Activated CD4-positive, alpha-beta T cell treated with anti-CD3 and anti-CD28 coated beads for 36 hours (primary cell): Measurements from ENCODE around the gene RAPGEF4. TPM values are rescaled to one million over a fixed set of nuclear protein-coding genes. Genes with fewer than 3 reads are reported as not detected.

Experiments
- ATAC-seq: fragments of 200-7000 bp; cut with Tn5 transposase; one replicate; pipeline ENCODE4 v1.10.0; 2021; ENCODE audit warnings: mild to moderate bottlenecking, moderate library complexity
- CTCF ChIA-PET: fragments of 350-600 bp; sonication (Branson Sonifier 250); formaldehyde crosslinking; loops from one replicate; lab custom pipeline; 2021; ENCODE audit warnings: antibody characterized with exemption; lab: Charles Lee
- POLR2A ChIA-PET: fragments of 350-600 bp; sonication (Branson Sonifier 250); formaldehyde crosslinking; loops from one replicate; lab custom pipeline; 2021; ENCODE audit warnings: antibody characterized with exemption, inconsistent platforms; lab: Charles Lee
- DNase-seq: peaks from one replicate; pipeline ENCODE4 v3.0.0-alpha.2; 2020
- H3K27ac Mint-ChIP-seq: one replicate; pipeline ENCODE4 v1.8.0; 2021; ENCODE audit warnings: mixed read lengths
- H3K27me3 Mint-ChIP-seq: one replicate; pipeline ENCODE4 v1.8.0; 2021; ENCODE audit warnings: mixed read lengths
- H3K36me3 Mint-ChIP-seq: one replicate; pipeline ENCODE4 v1.8.0; 2021; ENCODE audit warnings: low read depth, mixed read lengths
- H3K4me1 Mint-ChIP-seq: one replicate; pipeline ENCODE4 v1.8.0; 2021; ENCODE audit warnings: mixed read lengths
- H3K4me3 Mint-ChIP-seq: one replicate; pipeline ENCODE4 v1.8.0; 2021; ENCODE audit warnings: mild to moderate bottlenecking, moderate library complexity, mixed read lengths
- H3K9me3 Mint-ChIP-seq: one replicate; pipeline ENCODE4 v1.8.0; 2021; ENCODE audit warnings: low read depth, mixed read lengths
- intact Hi-C, 2 experiments: fragments of 100-400 bp; cut with DNase I in 1 of 2; cut with micrococcal nuclease in 1 of 2; formaldehyde crosslinking; loops; one replicate each; pipeline versions ENCODE4 v1.14.2 to v1.15.1; 2022 to 2024; cut with DNase I, micrococcal nuclease
- total RNA-seq, 2 experiments: library from RNA; stranded (reverse); gene quantifications; one replicate each; pipeline ENCODE4 v1.2.3, GENCODE V29; 2021

Gene RAPGEF4
- total RNA-seq, 2 experiments from 2014 or later, result 0.28 to 0.50 TPM

DNA sequence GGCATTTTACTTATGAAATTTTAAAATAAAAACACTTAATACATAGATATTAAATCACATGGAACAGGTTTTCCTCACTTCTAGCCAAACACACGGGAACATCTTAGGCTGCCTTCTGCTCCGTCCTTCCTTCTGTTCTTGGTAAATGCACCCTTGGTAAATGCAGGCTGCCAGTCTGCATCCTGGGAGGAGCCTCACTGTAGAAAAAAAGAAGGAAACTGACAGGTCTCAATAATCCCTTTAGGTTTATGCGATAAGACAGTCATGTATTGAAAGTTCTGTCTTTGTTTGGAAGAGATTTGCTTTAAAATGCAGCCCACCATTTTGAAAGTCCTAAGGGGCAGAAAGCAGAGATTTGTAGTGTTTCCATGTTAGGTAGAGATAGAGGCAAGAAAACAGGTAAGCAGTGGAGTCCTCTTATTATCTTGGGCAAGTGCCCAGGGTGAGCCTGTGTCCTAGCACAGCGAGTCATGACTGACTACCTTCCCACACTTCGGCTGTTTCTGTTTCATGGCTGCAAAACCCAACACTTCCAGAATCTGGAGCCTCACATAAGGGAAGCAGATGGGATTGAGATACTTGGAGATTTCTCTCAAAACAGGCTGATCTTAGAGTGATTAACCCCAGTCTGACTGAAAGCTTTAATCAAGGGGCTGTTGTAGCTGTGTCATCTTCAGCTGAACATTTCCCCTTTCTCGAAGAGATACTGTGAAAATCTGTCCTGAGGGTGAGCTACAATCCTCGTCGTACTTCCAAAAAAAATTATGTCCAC, 208.6 kb downstream of the RAPGEF4 start:
- ATAC-seq (peak; percentile 30), DNase-seq (no peak)
- H3K27me3 Mint-ChIP-seq, result peaks cover 2% of the 10 kb centered on the region
- ChIA-PET POLR2A (interaction anchor here (0.6 kb wide), 1 partner anchor 366 kb away, joined by 3 read pairs; no protein-coding TSS in a partner anchor), CTCF (interaction anchor here (0.8 to 1.0 kb wide), 3 partner anchors 10 to 41 kb away, joined by 3 to 4 read pairs (median 4); no protein-coding TSS in a partner anchor)
- H3K27ac Mint-ChIP-seq, result peak overlapping the region; percentile 80
- intact Hi-C loops, result no loop called here
- peaks cover 12% of the 10 kb centered on the region for H3K9me3 Mint-ChIP-seq
- H3K4me3 Mint-ChIP-seq, result peak overlapping the region; percentile 29
- H3K36me3 Mint-ChIP-seq, result peaks cover 4% of the 10 kb centered on the region
- H3K4me1 Mint-ChIP-seq, result peaks cover 24% of the 10 kb centered on the region

DNA sequence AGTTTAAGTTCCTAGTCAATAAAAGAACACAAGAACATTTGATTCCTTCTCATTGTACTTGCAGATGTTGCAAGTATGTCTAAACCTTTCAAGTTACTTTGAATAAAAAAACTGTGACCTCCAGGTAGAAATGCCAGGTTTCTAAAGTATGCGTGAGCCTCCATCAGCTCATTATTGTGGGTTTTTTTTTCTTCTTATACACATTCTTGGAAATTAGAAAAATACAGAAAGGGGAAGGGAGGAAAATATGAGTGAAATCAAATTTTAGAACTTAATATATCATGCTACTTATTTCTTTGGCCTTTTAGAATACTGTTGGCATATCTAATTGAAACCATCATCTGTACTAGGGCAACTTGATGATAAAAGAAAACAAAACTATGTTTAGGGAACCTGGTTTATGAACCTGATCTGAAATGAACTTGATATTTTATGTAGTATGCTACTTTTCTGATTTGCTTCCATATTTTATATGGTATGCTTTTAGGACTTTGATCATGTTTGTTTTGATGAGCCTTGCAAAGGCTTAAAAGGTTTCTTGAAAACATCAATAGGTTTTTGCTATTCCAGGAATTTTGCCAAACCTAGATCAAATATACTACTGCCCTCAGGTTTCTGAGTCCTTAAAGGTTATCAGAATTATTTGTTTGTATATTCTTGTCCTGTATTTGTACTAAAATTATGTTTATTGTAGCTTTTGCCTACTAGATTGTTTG, 209.3 kb downstream of the RAPGEF4 start:
- H3K36me3 Mint-ChIP-seq, result peaks cover 2% of the 10 kb centered on the region
- peak overlapping the region; percentile 80 for H3K27ac Mint-ChIP-seq
- DNase-seq, result no peak
- H3K9me3 Mint-ChIP-seq, result peaks cover 7% of the 10 kb centered on the region
- no peak for ATAC-seq
- peaks cover 2% of the 10 kb centered on the region for H3K27me3 Mint-ChIP-seq
- intact Hi-C loops, result no loop called here
- peaks cover 24% of the 10 kb centered on the region for H3K4me1 Mint-ChIP-seq
- peak overlapping the region; percentile 21 for H3K4me3 Mint-ChIP-seq
- POLR2A ChIA-PET, result interaction anchor here (0.6 kb wide), 1 partner anchor 367 kb away, joined by 3 read pairs; no protein-coding TSS in a partner anchor
- CTCF ChIA-PET, result interaction anchor here (0.8 to 1.0 kb wide), 3 partner anchors 9 to 40 kb away, joined by 3 to 4 read pairs (median 4); no protein-coding TSS in a partner anchor

- intact Hi-C loops, result no loop called here
- Mint-ChIP-seq H3K9me3 (peaks cover 3% of the 10 kb centered on the region), H3K4me1 (peaks cover 24% of the 10 kb centered on the region), H3K27ac (no peak overlapping the region), H3K4me3 (no peak overlapping the region), H3K27me3 (peaks cover 2% of the 10 kb centered on the region), H3K36me3 (no peaks in the 10 kb centered on the region)
- ChIA-PET CTCF (interaction anchor here (0.7 kb wide), 1 partner anchor 54 kb away, joined by 3 read pairs; no protein-coding TSS in a partner anchor), POLR2A (no interaction called here)
- DNase-seq (no peak), ATAC-seq (no peak)
These were observed 209.8 kb downstream of the RAPGEF4 start for GRCh38 chr2:172945510-172945850.

DNA sequence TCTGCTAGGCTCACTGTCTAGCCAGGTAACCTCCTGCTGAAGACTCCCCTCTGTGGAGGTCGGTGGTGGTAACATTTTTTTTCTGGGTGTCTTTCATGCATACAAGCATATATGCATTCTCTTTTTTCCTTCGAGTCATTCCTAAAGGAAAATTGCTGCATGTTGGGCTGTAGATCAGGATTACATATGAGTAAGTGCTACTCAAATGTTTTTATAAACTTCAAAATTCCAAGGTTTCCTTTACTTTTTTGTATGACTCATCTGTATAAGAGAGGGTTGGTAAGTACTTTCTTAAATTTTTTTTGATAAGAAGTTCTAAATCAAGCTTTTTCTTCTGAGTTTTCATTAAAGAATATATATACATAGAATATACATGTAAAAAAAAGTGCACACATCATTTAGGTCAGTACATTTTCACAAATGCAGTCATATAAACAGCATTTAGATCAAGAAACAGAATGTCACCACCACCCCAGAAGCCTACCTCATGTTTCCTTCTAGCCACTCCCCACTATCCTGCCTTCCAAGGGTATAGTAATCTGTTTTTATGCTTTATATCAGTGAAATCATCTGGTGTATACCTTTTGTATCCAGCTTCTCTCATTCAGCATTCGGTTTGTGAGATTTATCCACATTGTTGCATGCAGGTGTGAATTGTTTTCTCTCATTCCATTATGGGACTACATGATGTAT, 212.0 kb downstream of the RAPGEF4 start:
- DNase-seq (no peak), ATAC-seq (no peak)
- H3K9me3 Mint-ChIP-seq, result no peaks in the 10 kb centered on the region
- peaks cover 29% of the 10 kb centered on the region for H3K4me1 Mint-ChIP-seq
- ChIA-PET POLR2A (no interaction called here), CTCF (interaction anchor here (1.6 kb wide), 1 partner anchor 16 kb away, joined by 3 read pairs; no protein-coding TSS in a partner anchor)
- no peak overlapping the region for H3K27ac Mint-ChIP-seq
- H3K36me3 Mint-ChIP-seq, result no peaks in the 10 kb centered on the region
- no peak overlapping the region for H3K4me3 Mint-ChIP-seq
- H3K27me3 Mint-ChIP-seq, result peaks cover 2% of the 10 kb centered on the region
- intact Hi-C loops, result no loop called here

GRCh38 chr2:172949522-172949921, 213.9 kb downstream of the RAPGEF4 start:
- Mint-ChIP-seq H3K4me3 (no peak overlapping the region), H3K4me1 (peaks cover 21% of the 10 kb centered on the region), H3K9me3 (no peaks in the 10 kb centered on the region), H3K27ac (no peak overlapping the region), H3K36me3 (no peaks in the 10 kb centered on the region), H3K27me3 (no peaks in the 10 kb centered on the region)
- intact Hi-C loops, result no loop called here
- CTCF ChIA-PET, result no interaction called here
- no peak for DNase-seq
- POLR2A ChIA-PET, result no interaction called here
- no peak for ATAC-seq

DNA sequence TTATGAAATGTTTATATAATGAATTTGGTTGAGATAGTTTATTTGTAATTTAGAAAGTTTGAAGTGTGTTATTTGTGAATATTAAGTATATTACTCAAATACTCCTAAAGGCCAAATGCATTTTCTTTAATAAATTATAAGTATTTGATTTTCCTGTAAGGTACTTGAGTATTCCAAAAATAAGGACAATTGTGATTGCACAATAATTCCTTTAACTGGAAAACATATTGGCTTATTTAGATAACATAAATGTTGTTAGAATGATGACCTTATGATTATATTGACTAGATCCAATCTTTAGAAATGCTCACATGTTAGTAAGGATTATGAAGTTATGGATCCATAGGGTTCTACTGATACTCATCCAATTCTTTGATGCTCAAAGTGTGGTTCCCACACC, 214.9 kb downstream of the RAPGEF4 start:
- ChIA-PET CTCF (no interaction called here), POLR2A (interaction anchor here (0.6 kb wide), 1 partner anchor 182 kb away, joined by 6 read pairs; no protein-coding TSS in a partner anchor)
- H3K27me3 Mint-ChIP-seq, result no peaks in the 10 kb centered on the region
- no peak for DNase-seq
- intact Hi-C loops, result no loop called here
- no peak for ATAC-seq
- no peaks in the 10 kb centered on the region for H3K9me3 Mint-ChIP-seq
- peaks cover 16% of the 10 kb centered on the region for H3K4me1 Mint-ChIP-seq
- H3K36me3 Mint-ChIP-seq, result no peaks in the 10 kb centered on the region
- no peak overlapping the region for H3K4me3 Mint-ChIP-seq
- H3K27ac Mint-ChIP-seq, result no peak overlapping the region

GRCh38 chr2:172951554-172951953, 215.9 kb downstream of the RAPGEF4 start:
- no peak overlapping the region for H3K4me3 Mint-ChIP-seq
- intact Hi-C loops, result no loop called here
- no peaks in the 10 kb centered on the region for H3K27me3 Mint-ChIP-seq
- CTCF ChIA-PET, result interaction anchor here (0.7 kb wide), 1 partner anchor 57 kb away, joined by 3 read pairs; no protein-coding TSS in a partner anchor
- ATAC-seq (no peak), DNase-seq (no peak)
- POLR2A ChIA-PET, result no interaction called here
- no peak overlapping the region for H3K27ac Mint-ChIP-seq
- no peaks in the 10 kb centered on the region for H3K36me3 Mint-ChIP-seq
- peaks cover 16% of the 10 kb centered on the region for H3K4me1 Mint-ChIP-seq
- no peaks in the 10 kb centered on the region for H3K9me3 Mint-ChIP-seq

GRCh38 chr2:172953411-172953810, 217.8 kb downstream of the RAPGEF4 start:
- DNase-seq (no peak), ATAC-seq (no peak)
- peaks cover 16% of the 10 kb centered on the region for H3K4me1 Mint-ChIP-seq
- H3K27ac Mint-ChIP-seq, result peak overlapping the region; percentile 79
- intact Hi-C loops, result no loop called here
- ChIA-PET CTCF (interaction anchor here (0.6 to 2.2 kb wide), 3 partner anchors 9 to 259 kb away, joined by 3 to 10 read pairs (median 4); no protein-coding TSS in a partner anchor), POLR2A (no interaction called here)
- H3K36me3 Mint-ChIP-seq, result no peaks in the 10 kb centered on the region
- no peak overlapping the region for H3K4me3 Mint-ChIP-seq
- H3K27me3 Mint-ChIP-seq, result no peaks in the 10 kb centered on the region
- H3K9me3 Mint-ChIP-seq, result no peaks in the 10 kb centered on the region

GRCh38 chr2:172953970-172954852, 218.6 kb downstream of the RAPGEF4 start:
- ChIA-PET POLR2A (interaction anchor here (0.6 kb wide), 2 partner anchors 11 to 49 kb away, joined by 3 to 4 read pairs; no protein-coding TSS in a partner anchor), CTCF (interaction anchor here (1.4 to 2.2 kb wide), 2 partner anchors 9 to 22 kb away, joined by 4 to 10 read pairs; no protein-coding TSS in a partner anchor)
- Mint-ChIP-seq H3K27ac (peak overlapping the region; percentile 32), H3K27me3 (no peaks in the 10 kb centered on the region), H3K4me1 (peaks cover 16% of the 10 kb centered on the region), H3K4me3 (no peak overlapping the region), H3K36me3 (no peaks in the 10 kb centered on the region), H3K9me3 (no peaks in the 10 kb centered on the region)
- intact Hi-C loops, result no loop called here
- DNase-seq, result no peak
- ATAC-seq, result peak; percentile 44

GRCh38 chr2:172955587-172955986, 219.9 kb downstream of the RAPGEF4 start:
- intact Hi-C loops, result no loop called here
- no peak overlapping the region for H3K4me3 Mint-ChIP-seq
- no peak for ATAC-seq
- H3K36me3 Mint-ChIP-seq, result no peaks in the 10 kb centered on the region
- H3K27me3 Mint-ChIP-seq, result no peaks in the 10 kb centered on the region
- ChIA-PET CTCF (no interaction called here), POLR2A (no interaction called here)
- H3K27ac Mint-ChIP-seq, result no peak overlapping the region
- peaks cover 17% of the 10 kb centered on the region for H3K4me1 Mint-ChIP-seq
- H3K9me3 Mint-ChIP-seq, result no peaks in the 10 kb centered on the region
- DNase-seq, result no peak
